H9 (cell line): Measurements from ENCODE around the gene SHB. TPM values are rescaled to one million over a fixed set of nuclear protein-coding genes. Genes with fewer than 3 reads are reported as not detected.

Source experiments
- DNase-seq: peaks from one replicate; pipeline ENCODE4 v3.0.0-alpha.2; 2017
- H2AFZ ChIP-seq: one replicate; pipeline ENCODE4 v1.6.1; 2013; ENCODE audit warnings: mild to moderate bottlenecking, low read length, control low read depth, moderate library complexity
- H2AK5ac ChIP-seq: 2 replicates; pipeline ENCODE4 v1.6.1; 2013; ENCODE audit warnings: low read length, control low read depth, mixed read lengths; ENCODE audit not compliant: insufficient read length
- H2BK120ac ChIP-seq: one replicate; pipeline ENCODE4 v1.6.1; 2013; ENCODE audit warnings: low read depth, mild to moderate bottlenecking, low read length, control low read depth, inconsistent platforms; ENCODE audit not compliant: poor library complexity, severe bottlenecking
- H2BK12ac ChIP-seq: 2 replicates; pipeline ENCODE4 v1.6.1; 2013; ENCODE audit warnings: low read length, control low read depth, mixed read lengths, low read depth; ENCODE audit not compliant: insufficient read length
- H2BK15ac ChIP-seq: 2 replicates; pipeline ENCODE4 v1.6.1; 2013; ENCODE audit warnings: low read depth, low read length, control low read depth
- H2BK20ac ChIP-seq: one replicate; pipeline ENCODE4 v1.6.1; 2013; ENCODE audit warnings: low read depth, mild to moderate bottlenecking, low read length, control low read depth, inconsistent platforms; ENCODE audit not compliant: poor library complexity, severe bottlenecking
- H2BK5ac ChIP-seq: 2 replicates; pipeline ENCODE4 v1.6.1; 2013; ENCODE audit warnings: low read length, control low read depth, mixed read lengths; ENCODE audit not compliant: insufficient read length
- H3K14ac ChIP-seq: 2 replicates; pipeline ENCODE4 v1.6.1; 2013; ENCODE audit warnings: low read length, control low read depth; ENCODE audit not compliant: insufficient read depth
- H3K18ac ChIP-seq: 2 replicates; pipeline ENCODE4 v1.6.1; 2013; ENCODE audit warnings: low read depth, mild to moderate bottlenecking, mixed read lengths, low read length, control low read depth; ENCODE audit not compliant: insufficient read length
- H3K23ac ChIP-seq: 2 replicates; pipeline ENCODE4 v1.6.1; 2013; ENCODE audit warnings: low read length, control low read depth, mixed read lengths, low read depth; ENCODE audit not compliant: insufficient read length
- H3K23me2 ChIP-seq: 2 replicates; pipeline ENCODE4 v1.6.1; 2013; ENCODE audit warnings: low read depth, mild to moderate bottlenecking, mixed read lengths, low read length, control low read depth; ENCODE audit not compliant: insufficient read length, poor library complexity, severe bottlenecking
- H3K27ac ChIP-seq: 2 replicates; pipeline ENCODE4 v1.5.1; 2013; ENCODE audit warnings: low read length, control low read depth, mixed read lengths, low read depth; ENCODE audit not compliant: insufficient read length
- H3K27me3 ChIP-seq: 2 replicates; pipeline ENCODE4 v1.6.1; 2013; ENCODE audit warnings: low read length, control low read depth, inconsistent platforms; ENCODE audit not compliant: insufficient read depth
- H3K4ac ChIP-seq: 2 replicates; pipeline ENCODE4 v1.6.1; 2013; ENCODE audit warnings: low read depth, mild to moderate bottlenecking, control low read depth, inconsistent platforms, low read length, moderate library complexity
- H3K4me1 ChIP-seq: 2 replicates; pipeline ENCODE4 v1.6.1; 2013; ENCODE audit warnings: low read length, control low read depth, inconsistent platforms; ENCODE audit not compliant: insufficient read depth
- H3K4me2 ChIP-seq: 2 replicates; pipeline ENCODE4 v1.6.1; 2013; ENCODE audit warnings: low read length, control low read depth, mixed read lengths; ENCODE audit not compliant: insufficient read length, insufficient read depth
- H3K56ac ChIP-seq: 2 replicates; pipeline ENCODE4 v1.6.1; 2013; ENCODE audit warnings: low read depth, mild to moderate bottlenecking, mixed read lengths, low read length, control low read depth; ENCODE audit not compliant: insufficient read length
- H3K79me1 ChIP-seq: 2 replicates; pipeline ENCODE4 v1.6.1; 2013; ENCODE audit warnings: low read depth, mild to moderate bottlenecking, moderate library complexity, low read length, control low read depth, inconsistent platforms; ENCODE audit not compliant: insufficient read depth, poor library complexity, severe bottlenecking
- H3K79me2 ChIP-seq: 2 replicates; pipeline ENCODE4 v1.6.1; 2013; ENCODE audit warnings: low read length, control low read depth, inconsistent platforms; ENCODE audit not compliant: insufficient read depth
- H3K9ac ChIP-seq: 2 replicates; pipeline ENCODE4 v1.6.1; 2013; ENCODE audit warnings: low read length, control low read depth, mixed read lengths; ENCODE audit not compliant: insufficient read length; ENCODE audit errors: extremely low read depth
- H3K9me3 ChIP-seq: one replicate; pipeline ENCODE4 v1.6.1; 2013; ENCODE audit warnings: low read depth, low read length, inconsistent platforms; ENCODE audit not compliant: control insufficient read depth
- H3T11ph ChIP-seq: one replicate; pipeline ENCODE4 v1.6.1; 2013; ENCODE audit warnings: mild to moderate bottlenecking, low read length, control low read depth, inconsistent platforms
- H4K20me1 ChIP-seq: one replicate; pipeline ENCODE4 v1.6.1; 2013; ENCODE audit not compliant: control insufficient read depth, insufficient read length, insufficient read depth
- H4K5ac ChIP-seq: 2 replicates; pipeline ENCODE4 v1.6.1; 2013; ENCODE audit warnings: low read depth, mild to moderate bottlenecking, mixed read lengths, low read length, control low read depth; ENCODE audit not compliant: insufficient read length
- H4K8ac ChIP-seq: replicated peaks from 2 replicates; pipeline ENCODE4 v1.6.1; 2013; ENCODE audit warnings: low read length, control low read depth, mixed read lengths, low read depth; ENCODE audit not compliant: insufficient read length
- H4K91ac ChIP-seq: 2 replicates; pipeline ENCODE4 v1.6.1; 2013; ENCODE audit warnings: low read depth, mild to moderate bottlenecking, moderate library complexity, mixed read lengths, low read length, control low read depth; ENCODE audit not compliant: insufficient read length
- H3K27ac Mint-ChIP-seq, 3 experiments: 2 replicates in 2 of 3; 3 replicates in 1 of 3; pipeline ENCODE4 v1.8.0; 2020 to 2021; ENCODE audit warnings: mixed read lengths in 3 of 3, mild to moderate bottlenecking in 1 of 3, moderate library complexity in 1 of 3
- H3K27me3 Mint-ChIP-seq: 2 replicates; pipeline ENCODE4 v1.8.0; 2021; ENCODE audit warnings: low read depth, mild to moderate bottlenecking, moderate library complexity, mixed read lengths
- H3K36me3 Mint-ChIP-seq, 3 experiments: 2 replicates in 2 of 3; 3 replicates in 1 of 3; pipeline ENCODE4 v1.8.0; 2020 to 2021; ENCODE audit warnings: low read depth in 3 of 3, mixed read lengths in 3 of 3; ENCODE audit not compliant: insufficient read depth in 1 of 3
- H3K4me1 Mint-ChIP-seq, 2 experiments: 2 replicates each; pipeline ENCODE4 v1.8.0; 2020; ENCODE audit warnings: mixed read lengths in 2 of 2
- H3K4me3 Mint-ChIP-seq, 2 experiments: 2 replicates in 1 of 2; 3 replicates in 1 of 2; pipeline ENCODE4 v1.8.0; 2020 to 2021; ENCODE audit warnings: mild to moderate bottlenecking in 2 of 2, mixed read lengths in 2 of 2, moderate library complexity in 1 of 2
- H3K9me3 Mint-ChIP-seq, 2 experiments: 2 replicates in 1 of 2; 3 replicates in 1 of 2; pipeline ENCODE4 v1.8.0; 2020; ENCODE audit warnings: mild to moderate bottlenecking in 2 of 2, mixed read lengths in 2 of 2, moderate library complexity in 1 of 2
- WGBS: extraction: QIAGEN DNeasy Blood & Tissue Kit; methylation state at CpG from one replicate; pipeline ENCODE4 v1.1.7; 2013; ENCODE audit warnings: missing lambda C conversion rate, low lambda C conversion rate, mixed read lengths; ENCODE audit not compliant: insufficient read length; ENCODE audit errors: extremely low coverage; 5-methylcytosine and 5-hydroxymethylcytosine counted together
- total RNA-seq: library from RNA; stranded (reverse); gene quantifications from 2 replicates; pipeline ENCODE4 v1.2.1, GENCODE V29; 2021
- TF ChIP-seq, protein P1 (sequence below): fragments of 200-600 bp; sonication (generic); conservative IDR thresholded peaks from 3 replicates; pipeline ENCODE4 v1.8.0; 2021; ENCODE audit warnings: antibody characterized with exemption, mild to moderate bottlenecking

SHB gene
- total RNA-seq, 1 experiment from 2014 or later = 14.6 TPM

- Histone ChIP-seq H3K14ac (no peak overlapping the region), H3K18ac (no peak overlapping the region), H3K79me1 (no peaks in the 10 kb centered on the region), H3K27me3 (no peaks in the 10 kb centered on the region), H3K79me2 (no peaks in the 10 kb centered on the region), H3K23me2 (no peaks in the 10 kb centered on the region), H3T11ph (no peak overlapping the region), H2BK20ac (no peak overlapping the region), H2BK12ac (no peak overlapping the region), H3K9me3 (no peaks in the 10 kb centered on the region), H4K20me1 (no peaks in the 10 kb centered on the region), H2AK5ac (no peak overlapping the region), H4K91ac (no peak overlapping the region), H3K4me2 (no peak overlapping the region), H3K4ac (no peak overlapping the region), H2BK120ac (no peak overlapping the region), H3K4me1 (no peaks in the 10 kb centered on the region), H4K8ac (no peak overlapping the region), H2AFZ (no peak overlapping the region), H3K56ac (no peak overlapping the region), H3K23ac (no peak overlapping the region), H4K5ac (no peak overlapping the region), H2BK15ac (no peak overlapping the region), H3K9ac (no peak overlapping the region), H3K27ac (no peak overlapping the region), H2BK5ac (no peak overlapping the region)
- TF ChIP-seq, protein P1, sequence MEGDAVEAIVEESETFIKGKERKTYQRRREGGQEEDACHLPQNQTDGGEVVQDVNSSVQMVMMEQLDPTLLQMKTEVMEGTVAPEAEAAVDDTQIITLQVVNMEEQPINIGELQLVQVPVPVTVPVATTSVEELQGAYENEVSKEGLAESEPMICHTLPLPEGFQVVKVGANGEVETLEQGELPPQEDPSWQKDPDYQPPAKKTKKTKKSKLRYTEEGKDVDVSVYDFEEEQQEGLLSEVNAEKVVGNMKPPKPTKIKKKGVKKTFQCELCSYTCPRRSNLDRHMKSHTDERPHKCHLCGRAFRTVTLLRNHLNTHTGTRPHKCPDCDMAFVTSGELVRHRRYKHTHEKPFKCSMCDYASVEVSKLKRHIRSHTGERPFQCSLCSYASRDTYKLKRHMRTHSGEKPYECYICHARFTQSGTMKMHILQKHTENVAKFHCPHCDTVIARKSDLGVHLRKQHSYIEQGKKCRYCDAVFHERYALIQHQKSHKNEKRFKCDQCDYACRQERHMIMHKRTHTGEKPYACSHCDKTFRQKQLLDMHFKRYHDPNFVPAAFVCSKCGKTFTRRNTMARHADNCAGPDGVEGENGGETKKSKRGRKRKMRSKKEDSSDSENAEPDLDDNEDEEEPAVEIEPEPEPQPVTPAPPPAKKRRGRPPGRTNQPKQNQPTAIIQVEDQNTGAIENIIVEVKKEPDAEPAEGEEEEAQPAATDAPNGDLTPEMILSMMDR = no peak
- Mint-ChIP-seq H3K4me1 (peaks cover 6 to 9% of the 10 kb centered on the region in 2 experiments; a peak in 2 of 4 replicates), H3K27me3 (peaks cover 39% of the 10 kb centered on the region), H3K36me3 (no peaks in the 10 kb centered on the region), H3K9me3 (no peaks in the 10 kb centered on the region; a peak in 1 of 5 replicates), H3K4me3 (no peak overlapping the region), H3K27ac (no peak overlapping the region)
- WGBS = no CpG with 5 or more reads among the region's 2 CpGs
- DNase-seq = no peak
These were observed 34.3 kb upstream of the SHB start for GRCh38 chr9:38103340-38103739.
